SK-N-SH (cell line): ENCODE measurements around the gene ETNK2. TPM values are rescaled to one million over a fixed set of nuclear protein-coding genes. Genes with fewer than 3 reads are reported as not detected.

ENCODE experiments used
- CTCF ChIA-PET: fragments of 300-600, 350-600 bp; formaldehyde crosslinking; extraction: SDS; loops from one replicate; lab custom pipeline; 2021; lab: Yijun Ruan, JAX
- POLR2A ChIA-PET: fragments of 350-600 bp; sonication (Branson Sonifier 250); formaldehyde crosslinking; extraction: SDS; loops from one replicate; lab custom pipeline; 2020; ENCODE audit warnings: antibody characterized with exemption, inconsistent platforms; lab: Yijun Ruan, JAX
- DNase-seq: peaks from one replicate; pipeline ENCODE4 v3.0.0; 2012
- H2AFZ ChIP-seq: fragments of 200-600 bp; sonication (generic); 2 replicates; pipeline ENCODE4 v1.8.1; 2016; ENCODE audit warnings: antibody characterized with exemption, mild to moderate bottlenecking, low read depth
- H3F3A ChIP-seq: fragments of 200-600 bp; sonication (generic); replicated peaks from 2 replicates; pipeline ENCODE3; 2016; ENCODE audit warnings: antibody characterized with exemption, mild to moderate bottlenecking; ENCODE audit not compliant: insufficient read depth
- H3K27ac ChIP-seq, 2 experiments: fragments of 200-500 bp in 1 of 2; fragments of 200-600 bp in 1 of 2; sonication (Bioruptor generic) in 1 of 2; sonication (generic), shearing (Covaris generic) in 1 of 2; 2 replicates each; pipeline versions ENCODE4 v1.5.1 to v1.6.1; 2014 to 2016; ENCODE audit warnings: low read depth in 2 of 2, inconsistent platforms in 1 of 2, low read length in 1 of 2, mild to moderate bottlenecking in 1 of 2, mixed read lengths in 1 of 2
- H3K27me3 ChIP-seq: fragments of 200-600 bp; sonication (generic), shearing (Covaris generic); 2 replicates; pipeline ENCODE4 v1.6.1; 2016; ENCODE audit warnings: mixed run types; ENCODE audit not compliant: insufficient read depth
- H3K36me3 ChIP-seq, 2 experiments: fragments of 200-500 bp in 1 of 2; fragments of 200-600 bp in 1 of 2; sonication (Bioruptor generic) in 1 of 2; sonication (generic) in 1 of 2; replicated peaks in 1 of 2; 2 replicates each; pipeline versions ENCODE3 to v1.5.1; 2014 to 2016; ENCODE audit warnings: low read length in 1 of 2, mild to moderate bottlenecking in 1 of 2; ENCODE audit not compliant: insufficient read depth in 2 of 2, control insufficient read depth in 1 of 2
- H3K4me1 ChIP-seq, 2 experiments: fragments of 200-500 bp in 1 of 2; fragments of 200-600 bp in 1 of 2; sonication (Bioruptor generic) in 1 of 2; sonication (generic), shearing (Covaris generic) in 1 of 2; 2 replicates each; pipeline versions ENCODE4 v1.5.1 to v1.6.1; 2014 to 2016; ENCODE audit warnings: low read depth in 1 of 2, low read length in 1 of 2, mixed run types in 1 of 2; ENCODE audit not compliant: insufficient read depth in 2 of 2, control insufficient read depth in 1 of 2
- H3K4me2 ChIP-seq: fragments of 200-600 bp; sonication (generic), shearing (Covaris generic); 2 replicates; pipeline ENCODE4 v1.6.1; 2017; ENCODE audit warnings: mixed run types
- H3K4me3 ChIP-seq, 2 experiments: fragments of 200-500 bp in 1 of 2; fragments of 200-600 bp in 1 of 2; sonication (Bioruptor generic) in 1 of 2; sonication (generic), shearing (Covaris generic) in 1 of 2; 2 replicates each; pipeline versions ENCODE4 v1.5.1 to v1.8.1; 2014 to 2016; ENCODE audit warnings: low read depth in 2 of 2, inconsistent platforms in 1 of 2, low read length in 1 of 2, mild to moderate bottlenecking in 1 of 2, mixed read lengths in 1 of 2, moderate library complexity in 1 of 2
- H3K79me2 ChIP-seq: fragments of 200-600 bp; sonication (generic); 2 replicates; pipeline ENCODE4 v1.8.1; 2017; ENCODE audit warnings: mild to moderate bottlenecking; ENCODE audit not compliant: insufficient read depth
- H3K9ac ChIP-seq: fragments of 200-600 bp; sonication (generic); 2 replicates; pipeline ENCODE4 v1.6.1; 2017; ENCODE audit warnings: mixed run types
- H3K9me2 ChIP-seq: fragments of 200-600 bp; sonication (generic); 2 replicates; pipeline ENCODE4 v1.6.1; 2017; ENCODE audit warnings: mixed run types
- H3K9me3 ChIP-seq: fragments of 200-600 bp; sonication (generic); 2 replicates; pipeline ENCODE4 v1.6.1; 2017; ENCODE audit warnings: mixed run types, mild to moderate bottlenecking, moderate library complexity
- H4K20me1 ChIP-seq: fragments of 200-600 bp; sonication (generic); 2 replicates; pipeline ENCODE4 v1.6.1; 2017; ENCODE audit warnings: mild to moderate bottlenecking, mixed run types; ENCODE audit not compliant: insufficient read depth
- CHD2 ChIP-seq: fragments of 150-350 bp; IDR thresholded peaks from 2 replicates; pipeline ENCODE4 v1.6.1; 2018; ENCODE audit warnings: low read length; ENCODE audit not compliant: partially characterized antibody
- FOSL2 ChIP-seq: IDR thresholded peaks from 2 replicates; pipeline ENCODE4 v1.4.0; 2012; ENCODE audit warnings: low read depth, mild to moderate bottlenecking, moderate library complexity, borderline replicate concordance
- FOXJ3 ChIP-seq: sonication (generic); formaldehyde crosslinking; IDR thresholded peaks from 2 replicates; pipeline ENCODE4 v1.5.1; 2020; ENCODE audit warnings: mild to moderate bottlenecking, missing genetic modification reagents
- FOXM1 ChIP-seq: IDR thresholded peaks from 2 replicates; pipeline ENCODE4 v1.4.0; 2012; ENCODE audit warnings: low read depth, mild to moderate bottlenecking
- GABPA ChIP-seq: IDR thresholded peaks from 2 replicates; pipeline ENCODE4 v1.4.0; 2012; ENCODE audit warnings: low read depth, mild to moderate bottlenecking
- GATA2 ChIP-seq: sonication (generic); formaldehyde crosslinking; IDR thresholded peaks from 2 replicates; pipeline ENCODE4 v1.5.0; 2020; ENCODE audit warnings: mild to moderate bottlenecking, missing genetic modification reagents
- JUND ChIP-seq: IDR thresholded peaks from 2 replicates; pipeline ENCODE4 v1.4.0; 2012
- MXI1 ChIP-seq: IDR thresholded peaks from 2 replicates; pipeline ENCODE4 v1.6.1; 2012; ENCODE audit warnings: mild to moderate bottlenecking, low read depth, low read length, improper control_type of control experiment
- NRF1 ChIP-seq: IDR thresholded peaks from 2 replicates; pipeline ENCODE4 v1.6.1; 2012; ENCODE audit warnings: low read depth, mild to moderate bottlenecking, low read length
- POLR2AphosphoS5 ChIP-seq: IDR thresholded peaks from 2 replicates; pipeline ENCODE4 v1.6.1; 2012; ENCODE audit warnings: low read depth, low read length
- RAD21 ChIP-seq: IDR thresholded peaks from 2 replicates; pipeline ENCODE4 v1.6.1; 2012; ENCODE audit warnings: mild to moderate bottlenecking, low read length
- RCOR1 ChIP-seq: fragments of 150-350 bp; IDR thresholded peaks from 2 replicates; pipeline ENCODE4 v1.6.1; 2017; ENCODE audit warnings: antibody characterized with exemption, low read length
- RXRA ChIP-seq: IDR thresholded peaks from 2 replicates; pipeline ENCODE4 v1.4.0; 2012; ENCODE audit warnings: low read depth, mild to moderate bottlenecking, borderline replicate concordance
- TAF1 ChIP-seq: IDR thresholded peaks from 2 replicates; pipeline ENCODE4 v1.6.1; 2012; ENCODE audit warnings: low read depth, mild to moderate bottlenecking, low read length, moderate library complexity, borderline replicate concordance
- TEAD4 ChIP-seq: IDR thresholded peaks from 2 replicates; pipeline ENCODE4 v1.4.0; 2012; ENCODE audit warnings: mild to moderate bottlenecking, borderline replicate concordance; ENCODE audit not compliant: insufficient read depth
- YY1 ChIP-seq: IDR thresholded peaks from 2 replicates; pipeline ENCODE4 v1.4.0; 2012; ENCODE audit warnings: low read depth, mild to moderate bottlenecking
- WGBS: methylation state at CpG from one replicate; pipeline ENCODE4 v1.1.6; 2017; ENCODE audit warnings: low lambda C conversion rate; 5-methylcytosine and 5-hydroxymethylcytosine counted together
- polyA plus RNA-seq, 3 experiments: library from polyadenylated mRNA; depleted of rRNA; stranded (reverse); fragments of >200 nt; gene quantifications; 2 replicates each; pipeline ENCODE4 v1.2.3, GENCODE V29; 2012
- TF ChIP-seq, protein P1 (sequence below): fragments of 150-350 bp; IDR thresholded peaks from 2 replicates; pipeline ENCODE4 v1.6.1; 2016; ENCODE audit warnings: mild to moderate bottlenecking, low read depth, low read length
- TF ChIP-seq, protein P2 (sequence below): IDR thresholded peaks from 2 replicates; pipeline ENCODE4 v1.4.0; 2012; ENCODE audit warnings: low read depth
- TF ChIP-seq, protein P3 (sequence below): IDR thresholded peaks from 2 replicates; pipeline ENCODE4 v1.4.0; 2012; ENCODE audit warnings: low read depth, borderline replicate concordance
- TF ChIP-seq, protein P4 (sequence below): IDR thresholded peaks from 2 replicates; pipeline ENCODE4; 2012

ETNK2 gene
- polyA plus RNA-seq, 1 of the 3 experiments (the other 2 are of a cell fraction): 16.1 TPM

DNA sequence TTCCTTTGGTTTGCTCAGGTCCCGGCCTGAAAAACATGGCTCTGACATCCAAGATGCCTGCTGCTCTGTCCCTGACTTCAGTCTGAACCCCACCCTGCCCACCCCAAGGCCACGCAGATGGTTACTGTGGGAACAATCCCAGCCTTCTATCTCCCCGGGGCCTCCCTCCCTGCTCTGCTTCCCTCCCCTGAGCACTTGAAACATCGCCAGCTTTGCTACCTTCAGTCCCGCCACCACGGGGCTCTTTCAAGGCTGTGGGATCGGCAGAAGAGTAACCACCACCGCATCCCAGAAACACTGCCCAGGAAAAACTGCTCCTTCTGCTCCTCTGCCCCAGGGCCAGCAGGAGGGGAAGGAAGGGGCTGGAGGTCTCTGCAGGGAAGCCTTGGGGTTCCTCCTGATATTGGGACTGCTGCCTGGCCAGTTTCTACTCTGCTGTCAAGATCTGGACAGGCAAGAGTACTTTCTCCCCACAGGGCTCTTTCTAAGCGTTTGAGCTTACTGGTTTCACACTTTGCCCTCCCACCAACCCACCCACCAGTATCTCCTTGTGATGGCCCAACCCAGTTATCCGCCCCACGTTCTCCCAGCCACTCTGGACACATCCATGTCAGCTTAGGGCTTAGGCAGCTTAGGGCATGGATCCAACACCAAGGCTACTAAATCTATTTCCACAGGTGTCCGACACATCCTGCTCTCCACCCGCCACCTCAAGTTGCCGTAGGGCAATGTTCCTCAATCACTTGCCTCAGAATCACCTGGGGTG lies 8.4 kb downstream of the ETNK2 start:
- TF ChIP-seq TAF1 (no peak), FOXM1 (no peak), NRF1 (no peak), GATA2 (no peak), TEAD4 (no peak), RXRA (no peak), JUND (no peak), POLR2AphosphoS5 (no peak), MXI1 (no peak), FOXJ3 (CRISPR knock-in tag) (no peak), FOSL2 (no peak), GABPA (no peak), RAD21 (no peak), CHD2 (no peak), RCOR1 (no peak), YY1 (no peak)
- TF ChIP-seq, protein P1, sequence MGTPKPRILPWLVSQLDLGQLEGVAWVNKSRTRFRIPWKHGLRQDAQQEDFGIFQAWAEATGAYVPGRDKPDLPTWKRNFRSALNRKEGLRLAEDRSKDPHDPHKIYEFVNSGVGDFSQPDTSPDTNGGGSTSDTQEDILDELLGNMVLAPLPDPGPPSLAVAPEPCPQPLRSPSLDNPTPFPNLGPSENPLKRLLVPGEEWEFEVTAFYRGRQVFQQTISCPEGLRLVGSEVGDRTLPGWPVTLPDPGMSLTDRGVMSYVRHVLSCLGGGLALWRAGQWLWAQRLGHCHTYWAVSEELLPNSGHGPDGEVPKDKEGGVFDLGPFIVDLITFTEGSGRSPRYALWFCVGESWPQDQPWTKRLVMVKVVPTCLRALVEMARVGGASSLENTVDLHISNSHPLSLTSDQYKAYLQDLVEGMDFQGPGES: no peak
- TF ChIP-seq, protein P2, sequence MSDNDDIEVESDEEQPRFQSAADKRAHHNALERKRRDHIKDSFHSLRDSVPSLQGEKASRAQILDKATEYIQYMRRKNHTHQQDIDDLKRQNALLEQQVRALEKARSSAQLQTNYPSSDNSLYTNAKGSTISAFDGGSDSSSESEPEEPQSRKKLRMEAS: no peak
- TF ChIP-seq, protein P3, sequence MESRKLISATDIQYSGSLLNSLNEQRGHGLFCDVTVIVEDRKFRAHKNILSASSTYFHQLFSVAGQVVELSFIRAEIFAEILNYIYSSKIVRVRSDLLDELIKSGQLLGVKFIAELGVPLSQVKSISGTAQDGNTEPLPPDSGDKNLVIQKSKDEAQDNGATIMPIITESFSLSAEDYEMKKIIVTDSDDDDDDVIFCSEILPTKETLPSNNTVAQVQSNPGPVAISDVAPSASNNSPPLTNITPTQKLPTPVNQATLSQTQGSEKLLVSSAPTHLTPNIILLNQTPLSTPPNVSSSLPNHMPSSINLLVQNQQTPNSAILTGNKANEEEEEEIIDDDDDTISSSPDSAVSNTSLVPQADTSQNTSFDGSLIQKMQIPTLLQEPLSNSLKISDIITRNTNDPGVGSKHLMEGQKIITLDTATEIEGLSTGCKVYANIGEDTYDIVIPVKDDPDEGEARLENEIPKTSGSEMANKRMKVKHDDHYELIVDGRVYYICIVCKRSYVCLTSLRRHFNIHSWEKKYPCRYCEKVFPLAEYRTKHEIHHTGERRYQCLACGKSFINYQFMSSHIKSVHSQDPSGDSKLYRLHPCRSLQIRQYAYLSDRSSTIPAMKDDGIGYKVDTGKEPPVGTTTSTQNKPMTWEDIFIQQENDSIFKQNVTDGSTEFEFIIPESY: no peak
- TF ChIP-seq, protein P4, sequence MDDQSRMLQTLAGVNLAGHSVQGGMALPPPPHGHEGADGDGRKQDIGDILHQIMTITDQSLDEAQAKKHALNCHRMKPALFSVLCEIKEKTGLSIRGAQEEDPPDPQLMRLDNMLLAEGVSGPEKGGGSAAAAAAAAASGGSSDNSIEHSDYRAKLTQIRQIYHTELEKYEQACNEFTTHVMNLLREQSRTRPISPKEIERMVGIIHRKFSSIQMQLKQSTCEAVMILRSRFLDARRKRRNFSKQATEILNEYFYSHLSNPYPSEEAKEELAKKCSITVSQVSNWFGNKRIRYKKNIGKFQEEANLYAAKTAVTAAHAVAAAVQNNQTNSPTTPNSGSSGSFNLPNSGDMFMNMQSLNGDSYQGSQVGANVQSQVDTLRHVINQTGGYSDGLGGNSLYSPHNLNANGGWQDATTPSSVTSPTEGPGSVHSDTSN: no peak
- 83% methylated on average over 11 of the region's 14 CpGs for WGBS

More for the DNA sequence above, 8.4 kb downstream of the ETNK2 start:
- Histone ChIP-seq H4K20me1 (no peaks in the 10 kb centered on the region), H3K27me3 (no peaks in the 10 kb centered on the region), H3K27ac (no peak overlapping the region), H3K4me1 (no peaks in the 10 kb centered on the region), H3K79me2 (no peaks in the 10 kb centered on the region), H3F3A (no peaks in the 10 kb centered on the region), H2AFZ (no peak overlapping the region), H3K4me3 (no peak overlapping the region), H3K36me3 (peaks cover 0 to 10% of the 10 kb centered on the region in 2 experiments), H3K9me2 (no peaks in the 10 kb centered on the region), H3K9me3 (no peaks in the 10 kb centered on the region), H3K4me2 (no peak overlapping the region), H3K9ac (no peak overlapping the region)
- CTCF ChIA-PET: interaction anchor here (0.6 to 1.8 kb wide), 3 partner anchors 9 to 25 kb away, joined by 3 to 7 read pairs (median 4); partner anchors contain the start of gene ETNK2
- DNase-seq: no peak
- POLR2A ChIA-PET: no interaction called here
